Measurements from ENCODE around the gene PLA2G2E. TPM values are rescaled to one million over a fixed set of nuclear protein-coding genes. Genes with fewer than 3 reads are reported as not detected.
A peak's percentile ranks its signal among the peaks of the same experiment; 100 is the strongest.

Gene PLA2G2E
- total RNA-seq, 1 donor from 2014 or later, result not detected

DNA sequence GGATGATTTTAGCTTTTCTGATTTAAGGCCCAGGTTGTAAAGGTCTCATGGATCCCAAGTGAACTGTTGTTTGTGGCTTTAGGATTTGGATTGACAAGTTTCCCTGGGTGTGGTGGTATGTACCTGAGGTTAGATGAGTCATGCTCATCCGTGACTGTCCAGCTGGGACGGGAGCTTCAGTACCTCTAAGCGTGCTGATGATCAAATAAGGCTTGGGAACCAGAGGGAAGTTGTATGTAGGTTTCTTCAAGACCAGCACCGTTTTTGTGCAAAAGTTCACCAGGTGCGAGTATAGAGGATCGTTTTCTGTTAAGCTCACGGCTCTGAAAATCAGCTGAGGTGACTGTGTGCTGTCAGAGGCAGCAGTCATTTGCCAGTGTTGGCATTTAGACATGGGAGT lies 19.8 kb downstream of the PLA2G2E start:
- TF ChIP-seq CTCF (IDR thresholded peaks at IDR 0.05; ENCODE audit: insufficient read depth, low read length, severe bottlenecking), result no peak
- Histone ChIP-seq H3K27me3 (ENCODE audit: control insufficient read depth, insufficient read depth, low read length) (no peaks in the 10 kb centered on the region), H3K36me3 (ENCODE audit: control insufficient read depth, insufficient read depth, low read length) (peaks cover 8% of the 10 kb centered on the region), H3K4me3 (ENCODE audit: low read depth, low read length) (no peak overlapping the region)
- FAIRE-seq (peak; percentile 98), DNase-seq (ENCODE audit: low read depth) (peak; percentile 85)

DNA sequence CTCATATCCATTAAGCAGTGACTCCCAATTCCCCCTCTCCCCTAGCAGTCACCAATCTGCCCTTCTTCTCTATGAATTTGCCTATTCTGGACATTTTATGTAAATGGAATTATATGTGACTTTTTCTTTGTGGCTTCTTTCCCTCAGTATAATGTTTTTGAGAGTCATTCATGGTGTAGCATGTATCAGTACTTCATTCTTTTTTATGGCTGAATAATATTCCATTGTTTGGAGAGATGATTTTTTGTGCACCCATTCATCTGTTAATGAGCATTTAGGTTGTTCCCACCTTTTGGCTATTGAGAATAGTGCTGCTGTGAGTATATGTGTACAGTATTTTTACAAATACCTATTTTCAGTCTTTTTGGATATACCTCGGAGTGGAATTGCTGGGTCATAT lies 21.8 kb downstream of the PLA2G2E start:
- Histone ChIP-seq H3K36me3 (ENCODE audit: control insufficient read depth, insufficient read depth, low read length) (peaks cover 8% of the 10 kb centered on the region), H3K27me3 (ENCODE audit: control insufficient read depth, insufficient read depth, low read length) (no peaks in the 10 kb centered on the region), H3K4me3 (ENCODE audit: low read depth, low read length) (no peak overlapping the region)
- no peak for TF ChIP-seq CTCF (IDR thresholded peaks at IDR 0.05; ENCODE audit: insufficient read depth, low read length, severe bottlenecking)
- DNase-seq (ENCODE audit: low read depth) (no peak), FAIRE-seq (no peak)

- no peak for DNase-seq (ENCODE audit: low read depth)
- TF ChIP-seq CTCF (IDR thresholded peaks at IDR 0.05; ENCODE audit: insufficient read depth, low read length, severe bottlenecking), result no peak
- FAIRE-seq, result no peak
- no peaks in the 10 kb centered on the region for H3K27me3 ChIP-seq (ENCODE audit: control insufficient read depth, insufficient read depth, low read length)
- peaks cover 22% of the 10 kb centered on the region for H3K36me3 ChIP-seq (ENCODE audit: control insufficient read depth, insufficient read depth, low read length)
- H3K4me3 ChIP-seq (ENCODE audit: low read depth, low read length), result no peak overlapping the region
Observed at GRCh38 chr1:19894218-19894617, 29.2 kb downstream of the PLA2G2E start.

GRCh38 chr1:19893687-19894086 lies 29.7 kb downstream of the PLA2G2E start:
- H3K27me3 ChIP-seq (ENCODE audit: control insufficient read depth, insufficient read depth, low read length), result no peaks in the 10 kb centered on the region
- DNase-seq (ENCODE audit: low read depth) (no peak), FAIRE-seq (no peak)
- H3K4me3 ChIP-seq (ENCODE audit: low read depth, low read length), result no peak overlapping the region
- no peak for TF ChIP-seq CTCF (IDR thresholded peaks at IDR 0.05; ENCODE audit: insufficient read depth, low read length, severe bottlenecking)
- peaks cover 22% of the 10 kb centered on the region for H3K36me3 ChIP-seq (ENCODE audit: control insufficient read depth, insufficient read depth, low read length)

GRCh38 chr1:19892628-19893168 lies 30.7 kb downstream of the PLA2G2E start:
- TF ChIP-seq CTCF (IDR thresholded peaks at IDR 0.05; ENCODE audit: insufficient read depth, low read length, severe bottlenecking), result no peak
- peaks cover 23% of the 10 kb centered on the region for H3K36me3 ChIP-seq (ENCODE audit: control insufficient read depth, insufficient read depth, low read length)
- no peaks in the 10 kb centered on the region for H3K27me3 ChIP-seq (ENCODE audit: control insufficient read depth, insufficient read depth, low read length)
- DNase-seq (ENCODE audit: low read depth) (no peak), FAIRE-seq (no peak)
- H3K4me3 ChIP-seq (ENCODE audit: low read depth, low read length), result no peak overlapping the region

- Histone ChIP-seq H3K4me3 (ENCODE audit: low read depth, low read length) (no peak overlapping the region), H3K36me3 (ENCODE audit: control insufficient read depth, insufficient read depth, low read length) (peaks cover 19% of the 10 kb centered on the region), H3K27me3 (ENCODE audit: control insufficient read depth, insufficient read depth, low read length) (no peaks in the 10 kb centered on the region)
- no peak for TF ChIP-seq CTCF (IDR thresholded peaks at IDR 0.05; ENCODE audit: insufficient read depth, low read length, severe bottlenecking)
- FAIRE-seq (peak; percentile 32), DNase-seq (ENCODE audit: low read depth) (peak; percentile 28)
Observed at GRCh38 chr1:19892129-19892528, 31.3 kb downstream of the PLA2G2E start.
